Astrocyte of the spinal cord (primary cell): Measurements from ENCODE around the gene CHAF1A.

Experiments used
- DNase-seq: peaks from one replicate; pipeline ENCODE4 v3.0.0; 2011; ENCODE audit warnings: low read depth, low spot score
- H3K4me3 ChIP-seq: 2 replicates; pipeline ENCODE4 v1.5.1; 2011; ENCODE audit warnings: low read depth, mild to moderate bottlenecking, low read length, moderate library complexity
- in situ Hi-C: cut with HindIII; loops from 2 replicates; pipeline ENCODE4 v1.10.0; 2017; ENCODE audit warnings: low sequenced_read_pairs
- TF ChIP-seq, protein P1 (sequence below): IDR thresholded peaks from 2 replicates; pipeline ENCODE4 v1.5.1; 2012; ENCODE audit warnings: low read depth, mild to moderate bottlenecking, low read length, inconsistent platforms

The CHAF1A gene

DNA sequence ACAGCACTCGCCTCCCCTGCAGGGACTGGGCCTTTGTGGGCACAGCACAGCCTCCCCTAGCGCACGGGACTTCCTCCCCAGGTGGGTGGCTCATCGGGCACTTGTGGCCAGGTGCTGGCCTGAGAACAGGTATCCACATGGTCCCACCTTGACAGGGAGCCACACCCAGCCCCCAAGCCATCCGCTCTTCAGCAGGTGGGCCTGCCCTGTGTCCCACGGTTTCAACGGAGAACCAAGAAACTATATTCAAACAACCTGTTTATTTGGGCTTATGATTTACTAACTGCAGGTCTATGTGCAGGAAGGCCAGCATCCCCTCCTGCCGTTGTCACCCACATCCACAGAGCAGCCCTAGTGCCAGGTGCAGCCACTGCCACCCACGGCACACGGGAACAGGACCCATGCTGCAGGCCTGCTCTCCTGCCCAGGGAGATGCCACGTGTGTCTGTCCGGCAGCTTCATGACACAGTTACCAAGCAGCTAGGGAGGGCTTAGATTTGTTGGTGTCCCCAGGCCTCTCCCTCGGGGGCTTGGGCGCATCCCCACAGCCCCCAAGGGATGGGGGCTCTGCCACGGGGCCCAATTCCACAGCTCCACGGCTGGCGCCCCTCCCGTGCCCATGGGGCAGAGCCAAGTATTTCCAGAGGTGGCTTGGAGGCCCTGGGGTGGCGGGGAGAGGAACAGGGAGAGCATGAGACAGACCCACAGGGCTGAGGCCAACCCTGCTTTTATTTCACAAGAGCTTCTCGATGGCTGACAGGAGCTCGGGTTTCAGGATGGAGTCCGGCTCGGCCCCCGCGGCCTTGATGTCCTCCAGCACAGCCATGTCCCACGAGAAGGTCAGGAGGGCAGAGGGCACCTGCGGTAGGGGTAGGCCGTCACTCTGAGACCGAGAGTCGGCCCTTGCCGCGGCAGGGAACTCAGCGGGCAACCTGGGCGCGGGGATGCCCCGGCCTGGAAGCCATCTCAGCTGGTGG is 42.6 kb downstream of the CHAF1A start:
- in situ Hi-C loops = no loop called here
- DNase-seq = no peak
- TF ChIP-seq, protein P1, sequence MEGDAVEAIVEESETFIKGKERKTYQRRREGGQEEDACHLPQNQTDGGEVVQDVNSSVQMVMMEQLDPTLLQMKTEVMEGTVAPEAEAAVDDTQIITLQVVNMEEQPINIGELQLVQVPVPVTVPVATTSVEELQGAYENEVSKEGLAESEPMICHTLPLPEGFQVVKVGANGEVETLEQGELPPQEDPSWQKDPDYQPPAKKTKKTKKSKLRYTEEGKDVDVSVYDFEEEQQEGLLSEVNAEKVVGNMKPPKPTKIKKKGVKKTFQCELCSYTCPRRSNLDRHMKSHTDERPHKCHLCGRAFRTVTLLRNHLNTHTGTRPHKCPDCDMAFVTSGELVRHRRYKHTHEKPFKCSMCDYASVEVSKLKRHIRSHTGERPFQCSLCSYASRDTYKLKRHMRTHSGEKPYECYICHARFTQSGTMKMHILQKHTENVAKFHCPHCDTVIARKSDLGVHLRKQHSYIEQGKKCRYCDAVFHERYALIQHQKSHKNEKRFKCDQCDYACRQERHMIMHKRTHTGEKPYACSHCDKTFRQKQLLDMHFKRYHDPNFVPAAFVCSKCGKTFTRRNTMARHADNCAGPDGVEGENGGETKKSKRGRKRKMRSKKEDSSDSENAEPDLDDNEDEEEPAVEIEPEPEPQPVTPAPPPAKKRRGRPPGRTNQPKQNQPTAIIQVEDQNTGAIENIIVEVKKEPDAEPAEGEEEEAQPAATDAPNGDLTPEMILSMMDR = no peak
- H3K4me3 ChIP-seq = no peak overlapping the region

DNA sequence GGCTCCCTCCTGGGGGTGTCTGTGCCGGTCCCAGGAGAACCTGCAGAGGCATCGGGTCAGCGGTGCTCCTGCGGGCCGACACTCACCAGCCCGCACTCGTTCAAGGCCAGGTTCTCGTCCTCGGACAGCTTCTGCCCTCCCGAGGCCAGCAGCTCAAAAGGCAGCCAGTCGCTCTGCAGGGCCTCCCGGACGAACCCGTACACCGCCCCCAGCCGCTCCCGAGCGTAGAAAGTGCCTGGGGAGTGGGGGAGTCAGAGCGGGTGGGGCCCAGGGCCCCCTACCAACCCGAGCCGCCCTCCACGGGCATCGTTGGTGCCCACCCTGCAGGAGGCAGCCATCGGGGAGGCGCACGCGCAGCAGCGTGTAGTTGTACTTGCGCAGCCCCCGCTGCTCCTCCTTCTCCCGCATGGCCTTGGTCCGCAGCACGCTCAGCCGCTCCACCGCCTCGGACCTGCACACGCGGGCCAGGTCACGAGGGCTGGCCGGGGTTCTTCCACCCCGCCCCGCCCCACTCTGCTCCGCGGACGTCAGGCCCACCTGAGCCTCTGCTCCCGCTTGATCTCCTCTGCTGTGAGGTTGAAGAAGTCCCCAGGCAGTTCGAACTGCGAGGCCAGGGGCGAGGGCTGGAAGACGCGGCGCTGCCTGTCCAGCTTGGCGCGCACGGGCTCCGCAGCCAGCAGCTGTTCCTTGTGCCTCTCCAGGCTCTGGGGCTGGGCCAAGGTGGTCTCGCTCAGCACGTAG is 43.7 kb downstream of the CHAF1A start:
- H3K4me3 ChIP-seq = no peak overlapping the region
- TF ChIP-seq, protein P1 = no peak
- in situ Hi-C loops = no loop called here
- DNase-seq = no peak

DNA sequence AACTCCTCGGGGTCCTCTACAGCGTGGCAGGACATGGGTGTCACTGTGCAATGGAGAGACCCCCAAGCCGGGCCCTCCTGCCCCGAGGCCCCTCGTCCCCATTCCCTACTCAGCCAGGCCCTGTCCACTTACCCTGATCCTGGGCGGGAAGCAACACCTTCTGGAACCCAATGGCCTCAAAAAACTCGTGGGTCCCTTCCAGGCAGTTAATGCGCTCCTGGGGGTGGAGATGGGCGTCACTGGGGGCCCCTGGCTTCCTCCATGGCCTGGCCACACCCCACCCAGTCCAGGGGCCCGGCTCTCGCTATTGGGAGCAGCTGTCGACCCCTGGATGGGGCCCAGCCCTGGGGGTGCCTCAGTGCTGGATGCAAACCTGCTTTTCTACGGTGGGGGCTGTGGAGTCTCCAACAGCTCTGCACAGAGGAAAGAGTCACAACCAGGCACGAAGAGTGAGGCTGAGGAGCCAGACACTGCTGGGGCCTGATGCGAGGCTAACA is 44.3 kb downstream of the CHAF1A start:
- TF ChIP-seq, protein P1 = no peak
- in situ Hi-C loops = no loop called here
- no peak overlapping the region for H3K4me3 ChIP-seq
- DNase-seq = no peak

DNA sequence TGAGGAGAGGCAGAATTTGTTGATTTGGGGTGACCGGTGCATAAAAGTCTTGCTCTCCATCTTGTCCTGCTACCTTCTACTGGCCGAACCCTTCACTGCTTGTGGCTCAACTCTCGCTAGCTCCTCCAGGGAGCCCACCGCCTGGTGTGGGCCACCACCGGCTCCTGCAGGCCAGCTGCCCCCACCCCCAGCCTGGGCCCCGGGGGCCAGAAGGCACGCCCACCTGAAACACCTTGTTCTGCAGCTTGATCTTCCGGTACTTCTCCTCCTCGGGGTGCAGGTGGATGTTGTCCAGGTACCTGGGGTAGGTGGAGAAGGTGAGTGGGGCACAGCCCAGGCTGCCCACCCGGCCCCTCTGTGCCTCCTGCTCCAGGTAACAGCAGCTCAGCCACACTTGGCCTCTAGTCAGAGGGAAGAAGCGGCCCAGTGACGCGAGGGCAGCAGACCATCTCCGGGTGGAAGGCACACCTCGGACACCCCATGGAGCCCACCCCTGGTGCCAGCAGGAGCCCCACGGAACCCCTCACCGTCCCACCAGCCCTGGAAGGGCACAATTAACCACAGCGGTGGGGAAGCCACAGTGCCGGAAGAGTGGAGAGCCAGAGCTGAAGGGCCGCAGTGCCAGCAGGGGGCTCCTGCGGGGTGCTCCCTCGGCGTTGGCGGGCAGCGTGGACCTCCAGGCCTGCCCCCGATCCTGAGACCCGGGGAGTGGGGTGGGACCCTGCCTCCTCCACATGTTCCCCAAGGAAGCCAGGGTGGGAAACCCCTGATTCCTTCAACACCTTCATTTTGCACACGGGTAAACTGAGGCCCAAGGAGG is 45.1 kb downstream of the CHAF1A start:
- no peak overlapping the region for H3K4me3 ChIP-seq
- DNase-seq = no peak
- TF ChIP-seq, protein P1 = no peak
- in situ Hi-C loops = no loop called here

DNA sequence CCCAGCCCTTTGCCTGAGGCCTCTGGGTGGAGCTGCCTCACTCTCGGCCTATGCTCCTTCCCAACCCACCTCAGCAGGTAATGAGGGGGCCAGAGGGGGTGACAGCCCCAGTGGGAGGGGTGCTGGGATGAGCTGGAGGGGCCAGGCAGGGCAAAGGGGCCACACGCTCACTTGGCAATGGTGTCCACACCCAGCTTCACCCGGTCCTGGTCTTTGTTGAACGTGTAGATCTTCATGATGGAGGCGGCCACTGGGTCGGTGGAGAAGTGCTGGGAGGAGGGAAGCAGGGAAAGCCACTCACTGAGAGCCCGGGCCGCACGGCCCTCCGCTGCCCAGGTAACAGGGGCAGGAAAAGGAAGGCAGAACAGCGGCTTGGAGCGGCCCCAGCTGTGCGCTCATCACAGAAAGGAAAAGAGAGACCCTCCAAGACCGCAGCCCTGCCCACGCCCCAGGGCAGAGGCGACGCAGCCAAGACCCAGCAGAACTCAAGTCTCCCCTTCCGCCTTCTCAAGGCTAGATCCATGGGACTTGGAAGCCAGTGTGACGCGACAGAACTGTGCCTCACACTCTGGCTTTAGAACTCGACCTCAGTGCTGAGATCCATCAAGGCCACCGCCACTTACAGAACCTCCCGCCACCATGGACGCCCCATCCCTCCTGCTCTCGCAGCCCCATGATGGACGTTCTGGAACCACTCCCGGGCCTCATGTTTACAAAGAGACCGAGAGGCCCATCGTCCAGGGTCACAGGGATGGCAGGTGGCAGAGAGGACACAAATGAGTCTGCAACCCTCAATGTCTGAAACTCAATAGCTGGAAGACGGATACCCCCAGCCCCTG is 45.9 kb downstream of the CHAF1A start:
- DNase-seq = no peak

More for the DNA sequence above, 45.9 kb downstream of the CHAF1A start:
- in situ Hi-C loops = no loop called here
- H3K4me3 ChIP-seq = no peak overlapping the region
- TF ChIP-seq, protein P1 = no peak
